ENCODE results near the gene PLEKHD1.

PLEKHD1 gene

GRCh38 chr14:69518289-69519101 is 34.0 kb downstream of the PLEKHD1 start:
- no peak for DNase-seq (ENCODE audit: low spot score)

DNA sequence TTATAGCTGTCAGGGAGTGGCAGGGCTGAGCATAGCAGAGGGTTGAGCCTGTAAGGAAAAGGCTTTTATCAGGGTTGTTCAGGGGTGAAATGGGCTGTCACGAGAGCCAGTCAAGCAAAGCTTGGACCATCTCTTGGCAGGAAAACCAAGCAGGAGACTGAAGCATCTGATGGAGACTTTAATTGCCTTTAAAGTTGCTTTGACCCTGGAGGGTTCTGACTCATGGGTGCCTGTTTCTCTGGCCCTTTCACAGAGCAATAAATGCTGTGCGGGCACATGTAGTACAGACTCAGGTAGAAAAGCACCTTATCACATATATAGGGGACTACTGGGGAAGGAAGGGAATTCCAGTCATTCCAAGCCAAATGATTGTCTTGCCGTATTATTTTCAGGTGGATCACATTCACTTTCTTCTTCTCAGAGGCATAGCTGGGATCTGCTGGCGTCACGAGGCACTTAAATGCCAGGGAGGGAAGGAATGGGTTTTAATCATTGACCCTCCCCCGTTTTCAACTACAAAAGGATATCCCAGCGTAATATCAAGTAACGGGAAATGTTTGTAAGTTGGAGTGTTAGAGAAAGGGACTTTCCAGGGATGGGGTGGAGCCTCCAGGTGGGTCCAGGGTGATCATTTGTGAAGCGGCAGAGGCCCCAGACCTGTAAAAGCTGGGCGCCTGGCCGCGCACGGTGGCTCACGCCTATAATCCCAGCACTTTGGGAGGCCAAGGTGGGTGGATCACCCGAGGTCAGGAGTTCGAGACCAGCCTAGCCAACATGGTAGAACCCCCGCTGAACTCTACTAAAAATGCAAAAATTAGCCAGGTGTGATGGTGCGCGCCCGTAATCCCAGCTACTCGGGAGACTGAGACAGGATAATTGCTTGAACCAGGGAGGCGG is 34.9 kb downstream of the PLEKHD1 start:
- no peak for DNase-seq (ENCODE audit: low spot score)

DNA sequence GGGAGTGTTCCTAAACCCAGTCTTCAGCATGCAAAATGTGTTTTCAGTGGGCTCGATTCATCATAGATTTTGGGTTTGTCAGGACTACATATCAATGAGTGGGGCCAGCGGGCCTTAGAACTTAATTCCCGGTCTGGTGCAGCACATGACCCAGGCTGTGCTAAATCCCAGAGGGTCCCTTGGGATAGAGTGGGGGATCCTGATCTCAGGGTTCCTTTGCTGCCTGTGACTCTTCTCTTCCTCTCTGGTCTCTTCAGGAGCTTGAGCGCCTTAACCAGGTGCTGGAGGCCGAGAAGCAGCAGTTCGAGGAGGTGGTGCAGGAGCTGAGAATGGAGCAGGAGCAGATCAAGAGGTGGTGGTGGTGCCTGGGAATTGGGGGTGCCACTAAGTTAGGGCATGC is 37.5 kb downstream of the PLEKHD1 start:
- no peak for DNase-seq (ENCODE audit: low spot score)

DNA sequence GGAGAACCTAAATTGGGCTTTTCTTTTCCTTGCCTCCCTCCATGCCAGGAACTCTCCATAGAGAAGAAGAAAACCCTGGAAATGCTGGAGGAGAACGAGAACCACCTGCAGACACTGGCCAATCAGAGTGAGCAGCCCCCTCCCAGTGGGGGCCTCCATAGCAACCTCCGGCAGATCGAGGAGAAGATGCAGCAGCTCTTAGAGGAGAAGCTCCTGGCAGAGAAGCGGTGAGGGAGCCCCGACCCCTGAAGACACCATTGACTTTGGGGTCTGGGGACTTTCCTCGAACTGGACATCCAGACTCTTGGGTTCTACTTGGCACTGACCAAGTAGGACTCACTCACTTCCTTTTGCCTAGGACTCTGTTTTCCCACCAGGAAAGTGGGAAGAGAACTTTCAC is 41.4 kb downstream of the PLEKHD1 start:
- no peak for DNase-seq (ENCODE audit: low spot score)

- DNase-seq (ENCODE audit: low spot score): no peak
Measured at GRCh38 chr14:69527635-69528034, 43.1 kb downstream of the PLEKHD1 start.

DNA sequence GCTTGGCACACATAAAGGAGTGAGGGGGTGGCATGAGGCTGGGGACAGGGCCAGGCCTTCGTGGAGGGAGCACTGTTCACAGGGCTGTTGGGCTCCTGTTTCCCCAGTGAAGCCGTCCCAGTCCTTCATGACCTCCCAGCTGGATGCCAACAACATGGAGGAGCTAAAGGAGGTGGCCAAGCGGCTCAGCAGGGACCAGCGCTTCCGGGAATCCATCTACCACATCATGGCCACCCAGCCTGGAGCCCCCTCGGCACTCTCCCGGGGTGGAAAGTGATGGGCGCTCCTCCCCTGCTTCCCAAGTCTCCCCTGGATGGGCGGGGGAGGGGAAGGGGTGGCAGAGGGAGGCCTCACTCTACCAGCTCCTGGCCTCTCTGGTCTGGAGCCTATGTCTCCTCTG is 43.6 kb downstream of the PLEKHD1 start:
- no peak for DNase-seq (ENCODE audit: low spot score)

- DNase-seq (ENCODE audit: low spot score): no peak
Measured at GRCh38 chr14:69528930-69529329, 44.4 kb downstream of the PLEKHD1 start.

DNA sequence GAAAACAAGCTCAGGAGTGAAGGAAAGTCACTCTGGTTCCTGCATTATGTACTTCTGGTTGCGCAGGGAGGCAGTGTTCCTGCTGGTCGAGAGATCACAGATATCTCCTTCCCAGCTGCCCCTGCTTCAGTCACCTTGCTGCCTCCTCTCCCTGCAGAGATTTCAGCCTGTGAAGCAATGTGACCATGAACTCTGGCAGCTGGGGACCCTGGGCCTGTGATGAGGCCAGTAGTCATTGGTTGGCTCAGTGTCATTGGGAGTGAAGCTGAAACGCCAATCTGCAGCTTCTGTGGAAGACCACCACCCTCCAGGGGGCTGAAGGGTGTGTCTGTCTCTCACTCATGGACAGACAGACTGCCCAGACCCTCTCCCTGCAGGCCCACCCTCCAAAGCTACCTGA is 45.0 kb downstream of the PLEKHD1 start:
- no peak for DNase-seq (ENCODE audit: low spot score)

- no peak for DNase-seq (ENCODE audit: low spot score)
Measured at GRCh38 chr14:69530095-69530494, 45.6 kb downstream of the PLEKHD1 start.

DNA sequence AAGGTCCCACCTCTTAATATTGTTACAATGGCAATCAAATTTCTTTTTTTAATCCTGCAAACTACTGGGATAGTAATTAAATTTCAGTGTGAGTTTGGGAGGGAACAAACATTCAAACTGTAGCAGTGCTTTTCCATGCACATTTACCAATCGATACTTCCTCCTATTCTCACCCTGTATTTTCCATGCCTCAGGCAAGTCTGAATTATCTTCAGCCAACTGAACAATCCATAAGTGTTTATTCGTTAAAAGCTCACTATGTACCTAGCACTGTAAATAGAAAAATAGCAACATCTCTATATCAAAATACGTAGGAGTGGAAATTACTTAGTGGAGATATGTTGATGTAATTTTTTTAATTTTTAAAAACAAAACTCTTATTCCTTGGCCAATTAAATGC is 46.6 kb downstream of the PLEKHD1 start:
- DNase-seq (ENCODE audit: low spot score): no peak

GRCh38 chr14:69532561-69533340 is 48.2 kb downstream of the PLEKHD1 start:
- DNase-seq (ENCODE audit: low spot score): no peak

- DNase-seq (ENCODE audit: low spot score): peak; percentile 66
Measured at GRCh38 chr14:69535230-69535848, 50.8 kb downstream of the PLEKHD1 start.

DNA sequence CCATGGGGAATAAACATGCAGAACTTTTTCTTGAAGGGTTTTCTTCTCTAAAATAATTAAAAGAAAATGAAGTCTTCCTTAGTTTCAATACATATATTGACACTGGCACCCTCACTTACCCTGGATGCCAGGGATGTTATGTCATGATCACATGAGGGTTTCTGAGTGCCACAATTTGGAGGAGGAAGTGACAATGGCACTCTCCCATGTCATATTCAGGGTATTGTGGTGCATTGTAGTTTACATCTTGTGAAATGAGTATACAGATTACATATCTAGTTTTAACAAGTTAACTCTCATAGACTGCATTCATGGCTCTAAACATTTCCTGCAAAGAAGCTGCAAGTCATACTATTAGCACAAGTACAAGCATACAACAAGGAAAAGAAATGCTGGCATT is 52.4 kb downstream of the PLEKHD1 start:
- no peak for DNase-seq (ENCODE audit: low spot score)

DNA sequence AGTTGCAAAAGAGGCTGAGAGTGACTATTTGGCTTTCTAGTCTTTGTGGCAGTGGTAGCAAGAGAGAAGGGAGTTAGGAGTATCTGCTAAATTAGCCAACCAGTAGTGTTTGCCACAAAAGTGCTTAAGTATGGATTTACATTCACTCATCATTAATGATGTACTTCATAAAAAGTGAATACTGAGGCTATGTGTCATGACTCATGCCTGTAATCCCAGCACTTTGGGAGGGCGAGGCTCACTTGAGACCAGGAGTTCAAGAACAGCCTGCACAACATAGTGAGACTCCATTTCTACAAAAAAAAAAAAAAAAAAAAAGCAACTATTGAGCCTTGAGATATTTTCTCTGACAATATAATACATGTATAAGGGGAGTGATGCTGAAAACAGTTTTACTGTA is 53.4 kb downstream of the PLEKHD1 start:
- DNase-seq (ENCODE audit: low spot score): no peak

DNA sequence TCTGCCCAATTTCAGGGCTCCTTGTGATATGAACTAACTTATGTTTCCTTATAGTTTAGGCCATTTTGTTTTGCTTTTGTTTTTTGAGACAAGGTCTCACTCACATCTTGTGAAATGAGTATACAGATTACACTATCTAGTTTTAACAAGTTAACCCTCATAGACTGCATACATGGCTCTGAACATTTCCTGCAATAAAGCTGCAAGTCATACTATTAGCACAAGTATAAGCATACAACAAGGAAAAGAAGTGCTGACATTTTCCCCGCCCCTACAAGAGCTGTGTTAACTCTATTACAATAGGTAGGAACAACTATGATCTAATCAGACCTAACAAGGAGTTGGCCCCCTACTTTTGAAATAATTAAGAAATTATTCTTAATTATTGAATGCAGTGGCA is 54.2 kb downstream of the PLEKHD1 start:
- DNase-seq (ENCODE audit: low spot score): no peak

- no peak for DNase-seq (ENCODE audit: low spot score)
Measured at GRCh38 chr14:69539631-69540410, 55.3 kb downstream of the PLEKHD1 start.

DNA sequence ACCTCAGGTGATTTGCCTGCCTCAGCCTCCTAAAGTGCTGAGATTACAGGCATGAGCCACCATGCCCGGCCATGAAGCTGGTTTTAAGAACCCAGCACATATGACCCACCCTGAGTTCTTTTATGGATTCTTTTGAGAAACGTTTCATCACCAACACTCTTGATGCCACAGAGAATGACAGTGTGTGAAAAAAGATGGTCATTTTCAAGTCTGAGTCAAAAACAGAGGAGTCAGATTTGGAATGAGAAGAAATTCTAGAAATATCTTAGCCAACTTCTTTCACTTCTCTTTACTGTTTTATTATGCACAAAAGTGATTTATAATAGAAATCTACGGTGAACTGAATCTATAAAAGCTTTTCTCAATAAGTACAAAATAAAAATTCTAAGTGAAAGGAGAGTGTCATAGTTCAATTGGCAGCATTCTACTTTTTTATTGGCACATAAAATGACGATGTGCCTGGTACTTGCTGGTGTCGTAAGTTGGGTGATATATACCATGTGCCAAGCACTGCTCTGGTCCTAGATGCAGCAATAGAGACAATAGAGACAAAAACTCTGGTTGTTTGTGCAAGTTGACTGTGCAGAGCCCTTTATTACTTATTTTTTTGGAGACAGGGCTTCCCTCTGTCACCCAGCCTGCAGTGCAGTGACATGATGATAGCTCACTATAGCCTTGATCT is 56.3 kb downstream of the PLEKHD1 start:
- DNase-seq (ENCODE audit: low spot score): no peak

DNA sequence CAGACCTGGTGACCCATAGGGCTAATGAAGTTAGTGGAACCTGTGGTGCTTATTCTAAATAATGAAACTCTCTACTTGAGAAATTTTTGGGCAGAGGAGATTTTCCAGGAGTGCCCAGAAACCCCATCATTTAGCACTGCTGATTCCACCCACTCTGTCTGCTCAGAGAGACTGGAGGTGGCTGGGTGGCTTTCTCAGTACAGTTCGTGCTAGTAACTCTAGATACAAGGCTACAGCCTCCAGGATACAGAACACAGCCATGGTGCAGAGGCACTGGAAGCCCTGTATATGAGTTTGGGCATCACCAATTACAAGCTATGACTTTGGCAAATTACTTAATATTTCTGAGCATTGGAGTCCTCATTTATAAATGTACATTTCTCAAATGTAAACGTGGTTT is 57.8 kb downstream of the PLEKHD1 start:
- no peak for DNase-seq (ENCODE audit: low spot score)

GRCh38 chr14:69543341-69544115 is 59.0 kb downstream of the PLEKHD1 start:
- DNase-seq (ENCODE audit: low spot score): no peak

Data from HuH-7 (cell line).